HepG2 (cell line): ENCODE measurements around the gene LEMD2. TPM values are rescaled to one million over a fixed set of nuclear protein-coding genes. Genes with fewer than 3 reads are reported as not detected.

Experiments used
- ATAC-seq: fragments of 200-7000 bp; cut with Tn5 transposase; 3 replicates; pipeline ENCODE4 v1.9.1; 2020; ENCODE audit warnings: mild to moderate bottlenecking, moderate library complexity
- BruUV-seq: library from RNA; stranded (reverse); fragments of 400-500 nt; replicated peaks from 2 replicates; lab custom pipeline; 2021; lab: Mats Ljungman, UMichigan
- CTCF ChIA-PET: fragments of 300-600 bp; formaldehyde crosslinking; extraction: SDS; loops from one replicate; lab custom pipeline; 2021; ENCODE audit warnings: low total read pairs, inconsistent platforms, low intra/inter-chr PET ratio; lab: Yijun Ruan, JAX
- POLR2A ChIA-PET: fragments of 350-600 bp; sonication (Branson Sonifier 250); formaldehyde crosslinking; loops from one replicate; lab custom pipeline; 2020; ENCODE audit warnings: antibody characterized with exemption, inconsistent platforms; lab: Yijun Ruan, JAX
- DNase-seq: peaks from one replicate; pipeline ENCODE4 v3.0.0-alpha.2; 2015; ENCODE audit warnings: low spot score
- FAIRE-seq: peaks from 3 replicates; lab custom pipeline; 2011; peaks lifted over from hg19 to GRCh38; lab: Jason Lieb, UNC
- H2AFZ ChIP-seq: one replicate; pipeline ENCODE4 v1.6.1; 2011; ENCODE audit warnings: low read length, inconsistent platforms
- H3K27ac ChIP-seq: fragments of 300-600 bp; 3 replicates; pipeline ENCODE4 v1.8.0; 2011; ENCODE audit warnings: mixed run types, mild to moderate bottlenecking, mixed read lengths, low read length, inconsistent platforms; ENCODE audit not compliant: insufficient read depth; ENCODE audit errors: extremely low read length
- H3K27me3 ChIP-seq, 2 experiments: fragments of 200-600 bp in 1 of 2; 2 replicates in 1 of 2; 3 replicates in 1 of 2; pipeline versions ENCODE4 v1.6.0 to v1.8.0; 2011; ENCODE audit warnings: low read length in 2 of 2, mild to moderate bottlenecking in 2 of 2, moderate library complexity in 2 of 2, inconsistent platforms in 1 of 2; ENCODE audit not compliant: insufficient read depth in 2 of 2, control insufficient read depth in 1 of 2
- H3K36me3 ChIP-seq, 2 experiments: fragments of 200-600 bp in 1 of 2; replicated peaks in 1 of 2; 2 replicates in 1 of 2; 3 replicates in 1 of 2; pipeline versions ENCODE4 v1.5.1 to v1.8.0; 2011; ENCODE audit warnings: low read length in 2 of 2, inconsistent platforms in 1 of 2; ENCODE audit not compliant: insufficient read depth in 2 of 2, control insufficient read depth in 1 of 2
- H3K4me1 ChIP-seq: 2 replicates; pipeline ENCODE4 v1.5.1; 2012; ENCODE audit warnings: low read length, inconsistent platforms; ENCODE audit not compliant: insufficient read depth
- H3K4me2 ChIP-seq: 2 replicates; pipeline ENCODE4 v1.6.0; 2011; ENCODE audit warnings: low read depth, low read length, inconsistent platforms
- H3K4me3 ChIP-seq, 3 experiments: fragments of 200-600 bp in 1 of 3; sonication (generic), shearing (Covaris generic) in 1 of 3; replicated peaks in 1 of 3; 2 replicates each; pipeline ENCODE4 v1.5.1; 2011 to 2016; ENCODE audit warnings: low read length in 3 of 3, inconsistent platforms in 2 of 3, low read depth in 2 of 3, mild to moderate bottlenecking in 2 of 3, control low read depth in 1 of 3, mixed read lengths in 1 of 3; ENCODE audit not compliant: insufficient read depth in 1 of 3
- H3K79me2 ChIP-seq: one replicate; pipeline ENCODE4 v1.6.1; 2011; ENCODE audit warnings: low read length, inconsistent platforms; ENCODE audit not compliant: insufficient read depth
- H3K9ac ChIP-seq: 2 replicates; pipeline ENCODE4 v1.6.0; 2011; ENCODE audit warnings: mild to moderate bottlenecking, low read depth, low read length, inconsistent platforms; ENCODE audit not compliant: insufficient read depth
- H3K9me3 ChIP-seq: 2 replicates; pipeline ENCODE4 v1.5.1; 2012; ENCODE audit warnings: mild to moderate bottlenecking, low read length
- H4K20me1 ChIP-seq: 2 replicates; pipeline ENCODE4 v1.6.0; 2011; ENCODE audit warnings: inconsistent platforms, mild to moderate bottlenecking, low read length, moderate library complexity; ENCODE audit not compliant: insufficient read depth
- WGBS: methylation state at CpG from one replicate; pipeline ENCODE4 v1.1.6; 2017; ENCODE audit warnings: low lambda C conversion rate; 5-methylcytosine and 5-hydroxymethylcytosine counted together
- in situ Hi-C: cut with HindIII; loops from 2 replicates; pipeline ENCODE4 v1.10.0; 2017; ENCODE audit warnings: low pct_unique_long_range_greater_than_20kb; ENCODE audit not compliant: extremely low pct_ligation_motif_present
- intact Hi-C: fragments of 100-400 bp; cut with micrococcal nuclease; formaldehyde crosslinking; loops from one replicate; pipeline ENCODE4 v1.10.0; 2022; ENCODE audit not compliant: unreplicated experiment
- polyA plus RNA-seq, 8 experiments: library from polyadenylated mRNA; depleted of rRNA in 3 of 8; stranded (reverse) in 7 of 8; unstranded in 1 of 8; fragments of >200 nt; fragmentation: Illumina TruSeq in 4 of 8; extraction: Trizol in 4 of 8; gene quantifications; 2 replicates each; pipeline versions ENCODE4 v1.2.1 to v1.2.3, GENCODE V29; 2011 to 2016; ENCODE audit warnings: low read depth in 4 of 8, missing spikeins in 1 of 8, mixed read lengths in 1 of 8; ENCODE audit not compliant: insufficient read depth in 1 of 8
- total RNA-seq, 5 experiments: library from RNA; depleted of rRNA; stranded (reverse); fragments of >200 nt; fragmentation: Illumina TruSeq; extraction: Trizol; gene quantifications; 2 replicates each; pipeline ENCODE4 v1.2.3, GENCODE V29; 2016; ENCODE audit warnings: low read depth in 1 of 5
- TF ChIP-seq, protein P1 (sequence below), 2 experiments: sonication (generic) in 1 of 2; formaldehyde crosslinking in 1 of 2; IDR thresholded peaks; 2 replicates each; pipeline versions ENCODE4 v1.5.1 to v1.6.1; 2011 to 2020; ENCODE audit warnings: borderline replicate concordance in 1 of 2, low read depth in 1 of 2, low read length in 1 of 2, mild to moderate bottlenecking in 1 of 2, missing genetic modification reagents in 1 of 2, moderate library complexity in 1 of 2
- TF ChIP-seq, protein P2 (sequence below): sonication (generic); formaldehyde crosslinking; IDR thresholded peaks from 2 replicates; pipeline ENCODE4 v1.4.0; 2020; ENCODE audit warnings: missing genetic modification reagents

LEMD2 gene
- total and polyA plus RNA-seq, 2 of the 13 experiments (the other 11 are each of a cell fraction or from before 2014, with no cell fraction given): 45.2 to 62.9 TPM

DNA sequence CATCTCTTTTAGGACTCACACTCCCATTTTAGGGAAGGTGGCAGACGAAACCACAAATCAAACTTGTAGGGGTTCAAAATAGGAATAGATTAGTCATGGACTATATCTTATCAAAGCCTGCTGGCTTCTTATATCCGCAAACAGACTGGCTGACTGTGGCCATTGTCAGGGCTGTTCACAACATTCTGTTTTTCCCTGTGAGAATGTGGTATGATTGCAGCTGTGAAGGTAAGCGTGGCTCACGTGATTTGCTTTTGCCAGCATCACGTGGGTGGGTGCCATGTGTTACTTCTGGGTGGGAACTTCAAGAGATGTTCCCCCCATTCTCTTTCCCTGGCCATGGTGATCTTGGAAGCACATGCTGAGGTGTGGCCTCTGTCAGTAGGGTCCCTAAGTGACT lies 48.1 kb downstream of the LEMD2 start:
- H3K9ac ChIP-seq: no peak overlapping the region
- no peaks in the 10 kb centered on the region for H3K36me3 ChIP-seq
- H3K27me3 ChIP-seq: peaks cover 0 to 7% of the 10 kb centered on the region in 2 experiments; a peak in 3 of 5 replicates
- 78% methylated on average over 5 of the region's 5 CpGs for WGBS
- DNase-seq: no peak
- TF ChIP-seq, protein P1, sequence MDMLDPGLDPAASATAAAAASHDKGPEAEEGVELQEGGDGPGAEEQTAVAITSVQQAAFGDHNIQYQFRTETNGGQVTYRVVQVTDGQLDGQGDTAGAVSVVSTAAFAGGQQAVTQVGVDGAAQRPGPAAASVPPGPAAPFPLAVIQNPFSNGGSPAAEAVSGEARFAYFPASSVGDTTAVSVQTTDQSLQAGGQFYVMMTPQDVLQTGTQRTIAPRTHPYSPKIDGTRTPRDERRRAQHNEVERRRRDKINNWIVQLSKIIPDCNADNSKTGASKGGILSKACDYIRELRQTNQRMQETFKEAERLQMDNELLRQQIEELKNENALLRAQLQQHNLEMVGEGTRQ (IDR thresholded peaks at IDR 0.05; ENCODE audit: low read depth, low read length): peak; percentile 60
- TF ChIP-seq, protein P1 (CRISPR knock-in tag; IDR thresholded peaks at IDR 0.05; ENCODE audit: borderline replicate concordance): no peak
- TF ChIP-seq, protein P2, sequence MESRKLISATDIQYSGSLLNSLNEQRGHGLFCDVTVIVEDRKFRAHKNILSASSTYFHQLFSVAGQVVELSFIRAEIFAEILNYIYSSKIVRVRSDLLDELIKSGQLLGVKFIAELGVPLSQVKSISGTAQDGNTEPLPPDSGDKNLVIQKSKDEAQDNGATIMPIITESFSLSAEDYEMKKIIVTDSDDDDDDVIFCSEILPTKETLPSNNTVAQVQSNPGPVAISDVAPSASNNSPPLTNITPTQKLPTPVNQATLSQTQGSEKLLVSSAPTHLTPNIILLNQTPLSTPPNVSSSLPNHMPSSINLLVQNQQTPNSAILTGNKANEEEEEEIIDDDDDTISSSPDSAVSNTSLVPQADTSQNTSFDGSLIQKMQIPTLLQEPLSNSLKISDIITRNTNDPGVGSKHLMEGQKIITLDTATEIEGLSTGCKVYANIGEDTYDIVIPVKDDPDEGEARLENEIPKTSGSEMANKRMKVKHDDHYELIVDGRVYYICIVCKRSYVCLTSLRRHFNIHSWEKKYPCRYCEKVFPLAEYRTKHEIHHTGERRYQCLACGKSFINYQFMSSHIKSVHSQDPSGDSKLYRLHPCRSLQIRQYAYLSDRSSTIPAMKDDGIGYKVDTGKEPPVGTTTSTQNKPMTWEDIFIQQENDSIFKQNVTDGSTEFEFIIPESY (CRISPR knock-in tag): no peak
- intact Hi-C loops (no loop called here), in situ Hi-C loops (no loop called here)
- ChIA-PET POLR2A (interaction anchor here (1.8 to 2.1 kb wide), 2 partner anchors 21 to 30 kb away, joined by 11 to 34 read pairs; partner anchors contain the start of gene UQCC2), CTCF (no interaction called here)
- no TSS peak for BruUV-seq
- no peak overlapping the region for H3K27ac ChIP-seq
- no peak for FAIRE-seq
- no peak overlapping the region for H3K4me3 ChIP-seq
- no peaks in the 10 kb centered on the region for H3K9me3 ChIP-seq
- no peak overlapping the region for H3K4me2 ChIP-seq
- no peak for ATAC-seq
- peaks cover 40% of the 10 kb centered on the region for H3K4me1 ChIP-seq
- H4K20me1 ChIP-seq: no peaks in the 10 kb centered on the region
- H3K79me2 ChIP-seq: no peaks in the 10 kb centered on the region
- no peak overlapping the region for H2AFZ ChIP-seq
